Right ventricle myocardium inferior (tissue), 1 donor: Measurements from ENCODE around the gene AMZ2. TPM values are rescaled to one million over a fixed set of nuclear protein-coding genes. Genes with fewer than 3 reads are reported as not detected.
"Not testable (repeated sequence)": the region's sequence is repeated elsewhere in the genome, so short reads cannot be mapped to it uniquely, and the experiment has no call there.

Experiments used
- ATAC-seq: fragments of 200-7000 bp; cut with Tn5 transposase; one replicate; pipeline ENCODE4 v1.9.1; 2020; ENCODE audit warnings: mild to moderate bottlenecking, moderate library complexity
- DNase-seq: peaks from one replicate; pipeline ENCODE4 v3.0.0; 2021; ENCODE audit errors: missing footprints
- intact Hi-C: fragments of 100-400 bp; cut with DNase I; formaldehyde crosslinking; loops from one replicate; pipeline ENCODE4 v1.11.0; 2022
- total RNA-seq: library from RNA; stranded (reverse); fragmentation: NEBNext Ultra II Directional; extraction: Animal tissue kit (Norgen Biotek cat#: 25700); gene quantifications from one replicate; pipeline ENCODE4 v1.2.1, GENCODE V29; 2021
- donor health status: DM: no; HTN: yes; CAD: no; lungs with severe emphysema.

AMZ2 gene
- total RNA-seq, 1 donor from 2014 or later, result 89.8 TPM

GRCh38 chr17:68238164-68238870, 9.5 kb upstream of the AMZ2 start:
- DNase-seq, result no peak
- ATAC-seq, result no peak
- intact Hi-C loops, result no loop called here

GRCh38 chr17:68238871-68239253, 9.0 kb upstream of the AMZ2 start:
- ATAC-seq, result no peak
- DNase-seq, result no peak
- intact Hi-C loops, result no loop called here

GRCh38 chr17:68239632-68240366, 8.0 kb upstream of the AMZ2 start:
- DNase-seq (no peak), ATAC-seq (no peak)
- intact Hi-C loops, result no loop called here

- ATAC-seq (no peak), DNase-seq (no peak)
- intact Hi-C loops, result loop anchor here (5.0 kb wide), 2 partner anchors 39 to 216 kb away; no protein-coding TSS in a partner anchor
These were observed 1.4 kb upstream of the AMZ2 start for GRCh38 chr17:68246271-68247028.

GRCh38 chr17:68248199-68248825, 469 bp downstream of the AMZ2 start:
- DNase-seq, result no peak
- ATAC-seq, result peak; percentile 46
- intact Hi-C loops, result loop anchor here (5.0 kb wide), 2 partner anchors 41 to 214 kb away; no protein-coding TSS in a partner anchor

GRCh38 chr17:68248891-68249290, 1.0 kb downstream of the AMZ2 start:
- intact Hi-C loops, result loop anchor here (5.0 kb wide), 2 partner anchors 42 to 213 kb away; no protein-coding TSS in a partner anchor
- no peak for ATAC-seq
- DNase-seq, result no peak

GRCh38 chr17:68249354-68249765, 1.5 kb downstream of the AMZ2 start:
- ATAC-seq, result no peak
- no peak for DNase-seq
- intact Hi-C loops, result loop anchor here (5.0 kb wide), 2 partner anchors 42 to 213 kb away; no protein-coding TSS in a partner anchor

- ATAC-seq, intact Hi-C loops, DNase-seq: not testable (repeated sequence)
These were observed 5.6 kb downstream of the AMZ2 start for GRCh38 chr17:68253426-68253825.

- intact Hi-C loops, result no loop called here
These were observed 7.3 kb downstream of the AMZ2 start for GRCh38 chr17:68255151-68255550.

GRCh38 chr17:68255731-68256538, 8.1 kb downstream of the AMZ2 start:
- DNase-seq (no peak), ATAC-seq (no peak)
- intact Hi-C loops, result no loop called here

More at GRCh38 chr17:68255151-68255550, 7.3 kb downstream of the AMZ2 start:
- DNase-seq, result no peak
- ATAC-seq, result no peak

GRCh38 chr17:68256701-68257100, 8.9 kb downstream of the AMZ2 start:
- ATAC-seq, DNase-seq, intact Hi-C loops: not testable (repeated sequence)

- ATAC-seq, result no peak
- no peak for DNase-seq
- intact Hi-C loops, result no loop called here
These were observed 10.1 kb downstream of the AMZ2 start for GRCh38 chr17:68257934-68258333.

- ATAC-seq (peak; percentile 91), DNase-seq (peak; percentile 80)
- intact Hi-C loops, result not testable (repeated sequence)
These were observed 11.2 kb downstream of the AMZ2 start for GRCh38 chr17:68258890-68259647.

- DNase-seq, ATAC-seq, intact Hi-C loops: not testable (repeated sequence)
These were observed 11.8 kb downstream of the AMZ2 start for GRCh38 chr17:68259648-68259951.

GRCh38 chr17:68260051-68260762, 12.4 kb downstream of the AMZ2 start:
- DNase-seq (no peak), ATAC-seq (no peak)
- intact Hi-C loops, result loop anchor here (5.0 to 10.0 kb wide), 2 partner anchors 172 to 505 kb away; no protein-coding TSS in a partner anchor

GRCh38 chr17:68262467-68262866, 14.6 kb downstream of the AMZ2 start:
- not testable (repeated sequence) for DNase-seq
- intact Hi-C loops, result loop anchor here (2.0 to 10.0 kb wide), 4 partner anchors 136 to 502 kb away; no protein-coding TSS in a partner anchor
- ATAC-seq, result peak; percentile 27
